NCI-H2196 (cell line): ENCODE measurements around the gene RNF4.
A peak's percentile ranks its signal among the peaks of the same experiment; 100 is the strongest.
"Not testable (repeated sequence)": the region's sequence is repeated elsewhere in the genome, so short reads cannot be mapped to it uniquely, and the experiment has no call there.

ENCODE experiments used
- DNase-seq: peaks from one replicate; lab custom pipeline; 2025; ENCODE audit not compliant: unreplicated experiment; lab: John Stamatoyannopoulos, UW

Gene RNF4

GRCh38 chr4:2457481-2458295 lies 11.2 kb upstream of the RNF4 start:
- no peak for DNase-seq

- DNase-seq = no peak
These were observed 10.1 kb upstream of the RNF4 start for GRCh38 chr4:2458546-2459491.

- no peak for DNase-seq
These were observed 9.1 kb upstream of the RNF4 start for GRCh38 chr4:2459589-2460349.

GRCh38 chr4:2461246-2461960 lies 7.5 kb upstream of the RNF4 start:
- DNase-seq = no peak

- DNase-seq = peak; percentile 46
These were observed 6.5 kb upstream of the RNF4 start for GRCh38 chr4:2462218-2462991.

- DNase-seq = no peak
These were observed 5.7 kb upstream of the RNF4 start for GRCh38 chr4:2462992-2463762.

GRCh38 chr4:2465032-2465431 lies 3.9 kb upstream of the RNF4 start:
- no peak for DNase-seq

- DNase-seq = not testable (repeated sequence)
These were observed 3.4 kb upstream of the RNF4 start for GRCh38 chr4:2465544-2465943.

GRCh38 chr4:2469192-2469984 lies 482 bp downstream of the RNF4 start:
- DNase-seq = no peak

GRCh38 chr4:2470791-2471190 lies 1.9 kb downstream of the RNF4 start:
- no peak for DNase-seq

GRCh38 chr4:2472187-2472586 lies 3.3 kb downstream of the RNF4 start:
- no peak for DNase-seq

GRCh38 chr4:2478229-2478628 lies 9.3 kb downstream of the RNF4 start:
- DNase-seq = no peak

- no peak for DNase-seq
These were observed 11.7 kb downstream of the RNF4 start for GRCh38 chr4:2480649-2481048.

- no peak for DNase-seq
These were observed 13.3 kb downstream of the RNF4 start for GRCh38 chr4:2482192-2482591.

- DNase-seq = no peak
These were observed 13.8 kb downstream of the RNF4 start for GRCh38 chr4:2482693-2483092.

- DNase-seq = no peak
These were observed 14.3 kb downstream of the RNF4 start for GRCh38 chr4:2483237-2483636.

- DNase-seq = no peak
These were observed 15.3 kb downstream of the RNF4 start for GRCh38 chr4:2484185-2484584.

GRCh38 chr4:2484993-2485392 lies 16.1 kb downstream of the RNF4 start:
- no peak for DNase-seq
